Adrenal gland (tissue), 12 donors: ENCODE measurements around the gene REM2. TPM values are rescaled to one million over a fixed set of nuclear protein-coding genes. Genes with fewer than 3 reads are reported as not detected.

Source experiments
- DNase-seq, 7 donors: peaks; one replicate each; pipeline ENCODE4 v3.0.0-alpha.2; 2019 to 2020
- H3K27ac ChIP-seq, 5 donors: fragments of 200-600 bp; sonication (generic) in 4 of 5; 1 replicate in 3 of 5; 2 replicates in 2 of 5; pipeline versions ENCODE4 v1.5.1 to v1.8.0; 2016 to 2020; ENCODE audit warnings: mild to moderate bottlenecking in 1 of 5
- H3K27me3 ChIP-seq: fragments of 200-600 bp; 2 replicates; pipeline ENCODE4 v1.8.0; 2021
- H3K36me3 ChIP-seq, 2 donors: fragments of 200-600 bp; replicated peaks in 1 of 2; 1 replicate in 1 of 2; 2 replicates in 1 of 2; pipeline versions ENCODE4 v1.5.1 to v1.8.0; 2018 to 2022
- H3K4me1 ChIP-seq, 2 donors: fragments of 200-600 bp; replicated peaks in 1 of 2; 1 replicate in 1 of 2; 2 replicates in 1 of 2; pipeline versions ENCODE4 v1.5.1 to v1.8.0; 2018 to 2021
- H3K4me3 ChIP-seq, 4 donors: fragments of 200-600 bp; sonication (generic) in 3 of 4; one replicate each; pipeline ENCODE4 v1.5.1; 2016 to 2018
- H3K9me3 ChIP-seq, 3 donors: fragments of 200-600 bp; sonication (generic) in 1 of 3; replicated peaks in 1 of 3; 1 replicate in 2 of 3; 2 replicates in 1 of 3; pipeline versions ENCODE4 v1.5.1 to v1.8.0; 2016 to 2021
- CTCF ChIP-seq, 6 experiments: fragments of 450-650 bp in 4 of 6; fragments of 200-600 bp in 2 of 6; sonication (generic) in 1 of 6; IDR thresholded peaks; 1 replicate in 5 of 6; 2 replicates in 1 of 6; pipeline versions ENCODE4 v1.5.1 to v1.8.0; 2016 to 2021; ENCODE audit warnings: antibody characterized with exemption in 6 of 6, mild to moderate bottlenecking in 2 of 6, moderate library complexity in 1 of 6
- POLR2A ChIP-seq, 2 donors: fragments of 450-650 bp; IDR thresholded peaks; one replicate each; pipeline ENCODE4 v1.6.1; 2017; ENCODE audit warnings: antibody characterized with exemption in 2 of 2, mild to moderate bottlenecking in 2 of 2, moderate library complexity in 1 of 2
- WGBS, 4 donors: extraction: QIAGEN DNeasy Blood & Tissue Kit in 2 of 4; methylation state at CpG; one replicate each; pipeline versions ENCODE4 v1.1.5 to v1.1.7; 2013 to 2017; 5-methylcytosine and 5-hydroxymethylcytosine counted together
- intact Hi-C, 2 donors: fragments of 100-400 bp; cut with DNase I; formaldehyde crosslinking; loops; one replicate each; pipeline versions ENCODE4 v1.14.1 to v1.15.0; 2022 to 2023
- polyA plus RNA-seq, 3 donors: library from polyadenylated mRNA; stranded (reverse); fragments of 200-250 nt in 2 of 3; fragments of 350-450 nt in 1 of 3; fragmentation: Illumina TruSeq in 1 of 3; extraction: RNeasy Lipid Tissue Mini Kit (QIAGEN cat#74804) in 1 of 3; gene quantifications; one replicate each; pipeline ENCODE4 v1.2.3, GENCODE V29; 2013 to 2014
- total RNA-seq, 9 donors: library from RNA; depleted of rRNA in 4 of 9; stranded (reverse); fragments of >200 nt in 4 of 9; fragments of 120-200 nt in 1 of 9; fragmentation: NEBNext Ultra II Directional in 1 of 9; extraction: Animal tissue kit (Norgen Biotek cat#: 25700) in 1 of 9; gene quantifications; one replicate each; pipeline versions ENCODE4 v1.1.0 to v1.2.4, GENCODE V29; 2013 to 2023
- donor health status: healthy with polysubstance abuse.
- donor health status: Bipolar disorder and iron deficiency.
- donor health status: DM: yes; HTN: yes; CAD: no.
- donor health status: DM: no; HTN: no; CAD: no.
- donor health status: DM: no; HTN: no; CAD: no.
- donor health status: DM: yes; HTN: yes; CAD: no.

REM2 gene
- total and polyA plus RNA-seq, 12 donors, result 0.09 to 1.2 (median 0.26) TPM; not detected in 4

- Histone ChIP-seq H3K27me3 (no peaks in the 10 kb centered on the region), H3K4me1 (peaks cover 0 to 18% of the 10 kb centered on the region in 2 donors), H3K27ac (no peak overlapping the region), H3K36me3 (peaks cover 0 to 64% of the 10 kb centered on the region in 2 donors), H3K9me3 (no peaks in the 10 kb centered on the region), H3K4me3 (no peak overlapping the region)
- intact Hi-C loops, result no loop called here
- no peak for TF ChIP-seq POLR2A (IDR thresholded peaks at IDR 0.05)
- TF ChIP-seq CTCF (IDR thresholded peaks at IDR 0.05), result no peak
- no peak for DNase-seq
- WGBS, 4 donors, result 97 to 98% (median 98%) methylated on average over 5 of the region's 5 CpGs
Measured at GRCh38 chr14:22923746-22924145, 40.7 kb downstream of the REM2 start.

- Histone ChIP-seq H3K27me3 (no peaks in the 10 kb centered on the region), H3K4me1 (peaks cover 0 to 17% of the 10 kb centered on the region in 2 donors), H3K9me3 (no peaks in the 10 kb centered on the region), H3K36me3 (peaks cover 0 to 59% of the 10 kb centered on the region in 2 donors), H3K27ac (no peak overlapping the region), H3K4me3 (no peak overlapping the region)
- no peak for TF ChIP-seq CTCF (IDR thresholded peaks at IDR 0.05)
- no peak for TF ChIP-seq POLR2A (IDR thresholded peaks at IDR 0.05)
- DNase-seq, result no peak
- 89 to 98% (median 95%) methylated on average over 8 of the region's 8 CpGs for WGBS, 4 donors
- intact Hi-C loops, result no loop called here
Measured at GRCh38 chr14:22925513-22925912, 42.5 kb downstream of the REM2 start.

GRCh38 chr14:22926316-22926715 lies 43.3 kb downstream of the REM2 start:
- intact Hi-C loops, result no loop called here

More at GRCh38 chr14:22926316-22926715, 43.3 kb downstream of the REM2 start:
- 72 to 91% (median 88%) methylated on average over 4 of the region's 4 CpGs for WGBS, 4 donors
- Histone ChIP-seq H3K4me1 (peaks cover 0 to 17% of the 10 kb centered on the region in 2 donors), H3K36me3 (peaks cover 0 to 51% of the 10 kb centered on the region in 2 donors), H3K9me3 (no peaks in the 10 kb centered on the region), H3K4me3 (no peak overlapping the region), H3K27me3 (no peaks in the 10 kb centered on the region), H3K27ac (no peak overlapping the region)
- no peak for DNase-seq
- TF ChIP-seq CTCF (IDR thresholded peaks at IDR 0.05), result no peak
- TF ChIP-seq POLR2A (IDR thresholded peaks at IDR 0.05), result no peak
